NCI-H82 (cell line): ENCODE measurements around the gene CEP112.
A peak's percentile ranks its signal among the peaks of the same experiment; 100 is the strongest.

Experiments
- DNase-seq: peaks from one replicate; lab custom pipeline; 2025; lab: John Stamatoyannopoulos, UW

The CEP112 gene

DNA sequence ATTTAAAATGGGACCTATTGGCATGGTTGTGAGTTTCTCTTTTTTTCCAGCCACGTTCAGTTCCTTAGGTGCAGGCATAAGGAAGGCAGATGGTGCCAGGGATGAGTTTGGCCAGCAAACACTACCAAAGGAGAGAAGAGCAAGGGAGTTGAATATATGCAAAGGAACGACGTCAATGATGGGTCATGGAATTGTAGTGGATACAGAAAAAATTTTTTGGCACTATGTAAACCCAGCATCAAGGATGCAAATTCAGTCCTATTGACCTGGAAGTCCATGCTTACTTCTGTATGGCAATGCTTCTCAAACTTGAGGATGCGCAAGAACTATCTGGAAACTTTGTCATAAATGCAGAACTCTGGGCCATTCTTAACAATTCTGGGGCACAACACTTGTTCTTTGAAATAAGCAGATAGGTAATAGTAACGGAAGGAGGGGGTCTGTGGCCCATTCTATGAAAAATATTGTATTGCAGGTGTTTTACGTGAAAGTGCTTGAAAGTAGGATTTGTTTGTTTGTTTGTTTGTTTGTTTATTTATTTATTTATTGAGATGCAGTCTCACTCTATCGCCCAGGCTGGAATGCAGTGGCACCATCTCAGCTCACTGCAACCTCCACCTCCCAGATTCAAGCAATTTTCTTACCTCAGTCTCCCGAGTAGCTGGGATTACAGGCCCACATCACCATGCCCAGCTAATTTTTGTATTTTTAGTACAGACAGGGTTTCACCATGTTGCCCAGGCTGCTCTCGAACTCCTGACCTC, 19.3 kb upstream of the CEP112 start:
- DNase-seq, result no peak

- no peak for DNase-seq
Measured at GRCh38 chr17:66210208-66210574, 18.3 kb upstream of the CEP112 start.

DNA sequence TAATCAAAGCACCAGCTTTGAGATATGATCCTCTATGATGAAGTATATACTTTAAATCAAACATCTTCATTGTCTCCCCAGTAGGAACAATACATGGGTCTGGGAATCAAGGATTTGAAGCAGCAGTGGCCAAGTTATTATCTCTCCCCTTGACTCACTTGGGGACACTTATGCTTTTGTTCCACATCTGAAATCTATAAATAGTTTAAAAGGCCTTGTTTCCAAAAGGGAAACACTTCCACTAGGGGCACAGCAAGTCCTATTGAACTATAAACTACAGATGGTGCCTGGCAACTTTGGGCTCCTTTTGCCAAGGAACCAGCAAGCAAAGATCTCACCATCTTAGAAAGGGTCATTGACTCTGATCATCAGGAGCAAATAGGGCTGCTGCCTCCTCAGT, 16.0 kb upstream of the CEP112 start:
- DNase-seq, result no peak

DNA sequence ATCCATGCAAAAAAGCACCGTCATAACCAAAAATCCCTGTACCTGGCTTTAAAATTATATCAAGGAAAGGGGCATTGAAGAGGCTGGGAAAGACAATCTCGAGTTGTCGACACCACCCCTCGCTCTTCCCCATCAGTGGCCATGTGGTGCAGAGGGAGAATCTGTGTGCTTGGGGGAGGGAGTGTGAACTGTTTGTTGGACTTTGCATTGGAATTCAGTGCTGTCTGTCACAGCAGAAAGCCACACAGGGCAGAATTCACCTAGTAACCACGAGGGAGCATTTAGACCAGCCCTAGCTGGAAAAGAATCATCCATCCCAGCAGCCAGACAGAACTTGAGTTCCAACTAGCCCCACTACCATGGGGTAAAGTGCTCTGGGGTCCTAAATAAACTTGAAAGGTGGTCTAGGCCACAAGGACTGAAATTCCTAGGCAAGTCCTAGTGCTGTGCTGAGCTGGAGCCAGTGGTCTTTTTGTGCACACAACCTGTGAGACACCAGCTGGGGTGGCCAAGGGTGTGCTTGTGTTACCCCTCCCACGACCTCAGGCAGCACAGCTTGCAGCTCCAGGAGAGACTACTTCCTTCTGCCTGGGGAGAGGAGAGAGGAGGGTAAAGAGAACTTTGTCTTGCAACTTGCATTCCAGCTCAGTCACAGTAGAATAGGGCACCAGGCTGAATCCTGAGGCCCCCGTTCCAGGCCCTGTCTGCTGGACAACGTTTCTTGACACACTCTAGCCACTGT, 11.5 kb upstream of the CEP112 start:
- DNase-seq, result no peak

DNA sequence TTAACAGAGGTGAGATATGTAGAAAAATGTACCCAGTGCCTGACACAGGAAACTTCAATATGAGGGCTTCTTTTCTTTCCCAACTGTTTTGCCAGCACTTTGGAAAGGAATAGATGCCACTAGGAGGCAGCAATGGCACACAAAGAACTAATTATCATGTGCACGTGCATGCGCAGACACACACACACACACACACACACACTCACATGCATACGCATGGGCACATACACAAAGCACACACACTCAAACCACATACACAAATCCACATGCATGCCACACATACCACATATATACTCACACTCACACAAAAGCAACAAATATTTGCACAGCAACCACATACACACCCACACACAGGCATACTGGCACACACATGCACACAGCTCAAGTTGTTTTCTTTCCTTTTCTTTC, 8.8 kb upstream of the CEP112 start:
- DNase-seq, result peak; percentile 79

GRCh38 chr17:66198242-66198641, 6.3 kb upstream of the CEP112 start:
- no peak for DNase-seq

DNA sequence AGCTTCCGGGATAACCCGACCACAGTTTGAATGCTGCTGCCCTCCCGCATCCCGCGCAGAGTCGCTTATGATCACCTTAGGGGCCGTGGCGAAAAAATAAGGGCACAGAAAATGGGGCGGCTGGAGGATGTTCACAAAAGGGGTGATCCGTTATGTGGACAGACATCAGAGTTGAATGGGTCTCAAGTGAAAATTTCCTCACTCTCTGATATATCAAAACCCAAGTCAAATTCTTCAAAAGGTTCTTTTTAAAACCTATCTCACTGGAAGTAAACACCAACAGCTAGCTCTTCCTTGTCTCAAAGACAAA, 400 bp upstream of the CEP112 start:
- no peak for DNase-seq

- DNase-seq, result peak; percentile 44
Measured at GRCh38 chr17:66190738-66191592, 968 bp downstream of the CEP112 start.

DNA sequence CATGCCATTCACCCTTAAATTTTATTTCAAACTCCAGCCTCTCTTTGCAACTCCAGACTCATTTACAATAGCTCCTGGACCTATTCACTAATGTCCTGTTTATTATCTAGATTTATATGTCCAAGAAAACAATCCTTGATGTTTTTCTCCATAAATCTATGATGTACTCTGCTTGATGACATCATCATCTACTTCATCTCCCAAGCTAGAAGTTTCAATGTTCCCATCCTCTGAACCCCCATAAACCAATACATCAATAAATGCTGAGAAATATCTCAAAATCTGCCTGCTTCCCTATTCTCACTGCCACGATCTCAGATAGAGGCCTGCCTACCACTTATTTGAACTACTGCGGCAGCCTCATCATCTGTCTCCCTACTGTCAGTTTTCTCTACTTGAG, 4.2 kb downstream of the CEP112 start:
- no peak for DNase-seq

- DNase-seq, result no peak
Measured at GRCh38 chr17:66185862-66186261, 6.1 kb downstream of the CEP112 start.

DNA sequence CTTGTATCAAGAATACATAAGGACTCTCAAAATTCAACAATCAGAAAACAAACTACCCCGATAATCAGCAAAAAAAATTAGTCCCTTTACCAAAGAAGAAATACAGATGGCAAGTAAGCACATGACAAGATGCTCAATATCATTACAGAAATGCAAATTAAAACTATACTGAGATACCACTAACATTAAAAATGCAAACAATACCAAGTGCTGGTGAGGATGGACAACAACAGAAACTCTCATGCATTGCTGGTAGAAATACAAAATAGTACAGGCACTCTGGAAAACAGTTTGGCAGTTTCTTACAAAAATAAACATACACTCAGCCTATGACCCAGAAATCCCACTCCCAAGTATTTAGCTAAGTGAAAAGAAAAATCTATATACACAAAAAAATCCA, 7.5 kb downstream of the CEP112 start:
- DNase-seq, result no peak

DNA sequence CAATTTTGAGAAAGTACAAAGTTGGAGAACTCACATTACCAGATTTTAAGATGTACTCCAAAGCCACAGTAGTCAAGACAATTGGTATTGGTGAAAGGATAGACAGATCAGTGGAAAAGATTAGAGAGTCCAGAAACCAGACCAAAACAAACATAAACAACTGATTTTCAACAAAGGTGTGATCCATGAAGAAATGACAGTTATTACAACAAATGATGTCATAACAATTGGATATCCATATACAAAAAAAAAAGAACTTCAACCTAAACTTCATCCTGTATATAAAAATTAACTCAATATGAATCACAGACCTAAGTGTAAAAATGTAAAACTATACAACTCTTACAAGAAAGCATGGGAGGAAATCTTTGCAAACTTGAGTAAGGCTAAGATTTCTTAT, 8.4 kb downstream of the CEP112 start:
- DNase-seq, result no peak

GRCh38 chr17:66178642-66179041, 13.3 kb downstream of the CEP112 start:
- DNase-seq, result no peak

- no peak for DNase-seq
Measured at GRCh38 chr17:66177048-66177447, 14.9 kb downstream of the CEP112 start.

DNA sequence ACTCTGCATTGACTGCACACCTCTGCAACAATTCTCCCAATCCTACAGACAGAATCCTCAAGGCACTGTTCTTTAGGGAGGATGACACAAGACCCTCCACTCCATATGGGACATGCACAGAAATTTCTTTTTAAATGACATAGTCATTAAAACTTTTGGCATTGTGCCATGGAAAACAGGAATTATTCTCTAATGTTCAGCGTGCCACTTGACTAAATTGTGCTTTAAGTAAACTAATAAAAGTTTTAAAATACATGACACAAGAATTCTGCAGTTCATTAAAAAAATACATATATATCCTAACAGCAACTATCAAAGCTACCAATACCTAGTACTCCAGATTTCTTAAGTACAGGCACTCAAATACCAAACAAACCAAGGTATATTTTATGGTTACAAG, 16.0 kb downstream of the CEP112 start:
- DNase-seq, result no peak

GRCh38 chr17:66172691-66173223, 19.2 kb downstream of the CEP112 start:
- no peak for DNase-seq

- no peak for DNase-seq
Measured at GRCh38 chr17:66172144-66172543, 19.8 kb downstream of the CEP112 start.

GRCh38 chr17:66171692-66172091, 20.2 kb downstream of the CEP112 start:
- DNase-seq, result no peak

GRCh38 chr17:66171172-66171571, 20.8 kb downstream of the CEP112 start:
- DNase-seq, result no peak

DNA sequence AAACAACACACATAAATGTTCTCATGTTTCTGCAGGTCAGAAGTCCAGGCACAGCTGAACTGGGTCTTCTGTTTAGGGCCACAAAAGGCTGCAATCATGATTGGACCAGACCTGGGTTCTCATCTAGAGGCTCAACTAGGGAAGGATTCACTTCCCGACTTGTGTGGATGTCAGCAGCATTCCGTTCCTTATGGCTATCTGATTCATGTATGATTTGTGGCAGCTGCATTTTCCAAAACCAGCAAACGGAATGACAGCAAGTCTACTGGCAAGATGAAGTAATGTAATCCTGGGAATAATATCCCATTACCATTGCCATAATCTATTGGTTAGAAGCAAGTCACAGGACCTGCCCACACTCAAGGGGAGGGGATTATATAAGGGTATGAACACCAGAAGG, 22.1 kb downstream of the CEP112 start:
- DNase-seq, result peak; percentile 22

DNA sequence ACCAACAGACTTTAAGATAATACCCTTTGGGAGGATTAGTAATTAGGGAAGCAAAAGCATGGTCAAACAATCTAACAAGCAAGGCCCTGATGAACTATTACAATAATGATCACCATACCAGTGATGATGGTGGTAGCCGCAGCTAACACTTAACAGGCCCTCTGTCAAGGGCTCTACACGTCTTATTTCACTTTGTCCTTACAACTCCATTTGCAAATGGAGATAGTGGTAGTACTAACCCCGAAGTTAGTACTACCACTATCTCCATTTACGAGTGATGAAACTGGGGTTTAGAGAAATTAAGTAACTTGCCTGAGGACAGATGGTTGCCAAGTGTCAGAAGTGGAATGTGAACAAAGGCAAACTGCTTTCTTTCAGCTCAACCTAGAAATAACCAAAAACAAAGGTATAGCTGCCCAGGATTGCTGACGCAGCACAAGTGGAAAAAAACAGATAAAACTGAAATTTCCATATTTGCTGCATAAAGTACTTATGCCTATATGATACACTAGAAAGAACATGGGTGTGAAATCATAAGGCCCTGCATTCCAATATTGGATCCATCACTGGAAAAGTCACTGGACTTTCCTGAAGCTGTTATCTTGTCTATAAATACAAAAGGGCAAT, 24.6 kb downstream of the CEP112 start:
- no peak for DNase-seq

GRCh38 chr17:66165537-66166123, 26.3 kb downstream of the CEP112 start:
- peak; percentile 62 for DNase-seq
